GM12878 (cell line): ENCODE results near the gene THRAP3. TPM values are rescaled to one million over a fixed set of nuclear protein-coding genes. Genes with fewer than 3 reads are reported as not detected.
A peak's percentile ranks its signal among the peaks of the same experiment; 100 is the strongest.
"Not testable (repeated sequence)": the region's sequence is repeated elsewhere in the genome, so short reads cannot be mapped to it uniquely, and the experiment has no call there.

Experiments used
- ATAC-seq: fragments of 200-7000 bp; cut with Tn5 transposase; 3 replicates; pipeline ENCODE4 v1.9.1; 2020; ENCODE audit warnings: mild to moderate bottlenecking, moderate library complexity
- BruUV-seq: library from RNA; stranded (reverse); fragments of 400-500 nt; replicated peaks from 2 replicates; lab custom pipeline; 2021; lab: Mats Ljungman, UMichigan
- CTCF ChIA-PET: fragments of 300-600 bp; sonication (Branson Sonifier 250); formaldehyde crosslinking; extraction: SDS; loops from one replicate; lab custom pipeline; 2021; ENCODE audit warnings: inconsistent platforms; lab: Yijun Ruan, JAX
- POLR2A ChIA-PET: fragments of 350-600 bp; formaldehyde crosslinking; extraction: SDS; loops from one replicate; lab custom pipeline; 2021; ENCODE audit warnings: inconsistent platforms; lab: Charles Lee
- RAD21 ChIA-PET: fragments of 300-600 bp; sonication (Branson Sonifier 250); formaldehyde crosslinking; loops from one replicate; lab custom pipeline; 2023; ENCODE audit warnings: antibody characterized with exemption; ENCODE audit not compliant: unreplicated experiment; lab: Charles Lee
- SMC1A ChIA-PET: fragments of 300-600 bp; sonication (Branson Sonifier 250); formaldehyde crosslinking; loops from one replicate; lab custom pipeline; 2023; ENCODE audit not compliant: unreplicated experiment, uncharacterized antibody; lab: Charles Lee
- DNase-seq: peaks from one replicate; pipeline ENCODE4 v3.0.0-alpha.2; 2011; ENCODE audit warnings: low read depth, low spot score
- FAIRE-seq: peaks from 3 replicates; lab custom pipeline; 2011; peaks lifted over from hg19 to GRCh38; lab: Jason Lieb, UNC
- H2AFZ ChIP-seq: 2 replicates; pipeline ENCODE4 v1.6.0; 2011; ENCODE audit warnings: low read depth, low read length, control low read depth; ENCODE audit not compliant: control insufficient read depth
- H3K27ac ChIP-seq: 2 replicates; pipeline ENCODE4 v1.5.1; 2011; ENCODE audit warnings: control low read depth; ENCODE audit not compliant: control insufficient read depth, insufficient read depth
- H3K27me3 ChIP-seq, 2 experiments: replicated peaks in 1 of 2; 2 replicates each; pipeline versions ENCODE4 v1.6.0 to v1.6.1; 2011; ENCODE audit warnings: low read length in 1 of 2; ENCODE audit not compliant: control insufficient read depth in 2 of 2, insufficient read depth in 2 of 2
- H3K36me3 ChIP-seq, 2 experiments: 2 replicates each; pipeline ENCODE4 v1.5.1; 2011; ENCODE audit warnings: low read length in 1 of 2; ENCODE audit not compliant: control insufficient read depth in 2 of 2, insufficient read depth in 2 of 2
- H3K4me1 ChIP-seq: 2 replicates; pipeline ENCODE4 v1.6.1; 2011; ENCODE audit warnings: mild to moderate bottlenecking, low read length, moderate library complexity, mixed read lengths; ENCODE audit not compliant: control insufficient read depth, insufficient read depth
- H3K4me2 ChIP-seq: 2 replicates; pipeline ENCODE4 v1.6.0; 2011; ENCODE audit warnings: control low read depth; ENCODE audit not compliant: control insufficient read depth, insufficient read depth
- H3K4me3 ChIP-seq: fragments of 200-600 bp; sonication (generic); 2 replicates; pipeline ENCODE4 v1.5.1; 2016
- H3K79me2 ChIP-seq: 2 replicates; pipeline ENCODE4 v1.6.0; 2011; ENCODE audit warnings: low read length; ENCODE audit not compliant: control insufficient read depth, insufficient read depth
- H3K9ac ChIP-seq: 2 replicates; pipeline ENCODE4 v1.8.0; 2011; ENCODE audit warnings: low read length, control low read depth, mixed read lengths; ENCODE audit not compliant: control insufficient read depth, insufficient read depth
- H3K9me3 ChIP-seq: replicated peaks from 3 replicates; pipeline ENCODE4 v1.5.1; 2011; ENCODE audit warnings: mild to moderate bottlenecking, low read length; ENCODE audit not compliant: control insufficient read depth, insufficient read depth
- H4K20me1 ChIP-seq: 2 replicates; pipeline ENCODE4 v1.6.0; 2011; ENCODE audit not compliant: control insufficient read depth, insufficient read depth
- BHLHE40 ChIP-seq, 2 experiments: fragments of 450-650 bp in 1 of 2; IDR thresholded peaks; 2 replicates each; pipeline ENCODE4 v1.6.1; 2011 to 2017; ENCODE audit warnings: low read depth in 2 of 2, borderline replicate concordance in 1 of 2, improper control_type of control experiment in 1 of 2, low read length in 1 of 2, mild to moderate bottlenecking in 1 of 2
- BMI1 ChIP-seq: fragments of 450-650 bp; IDR thresholded peaks from 2 replicates; pipeline ENCODE4 v1.6.1; 2016; ENCODE audit warnings: mild to moderate bottlenecking, moderate library complexity, borderline replicate concordance
- MEF2B ChIP-seq: fragments of 450-650 bp; IDR thresholded peaks from 2 replicates; pipeline ENCODE4 v1.6.1; 2018; ENCODE audit warnings: mild to moderate bottlenecking, moderate library complexity; ENCODE audit not compliant: partially characterized antibody, poor library complexity, severe bottlenecking
- NR2F1 ChIP-seq: fragments of 450-650 bp; conservative IDR thresholded peaks from 2 replicates; pipeline ENCODE4 v1.6.1; 2017; ENCODE audit warnings: mild to moderate bottlenecking
- POLR2AphosphoS5 ChIP-seq: IDR thresholded peaks from 2 replicates; pipeline ENCODE4 v1.6.1; 2011; ENCODE audit warnings: mild to moderate bottlenecking, low read length, inconsistent platforms
- WGBS: methylation state at CpG from one replicate; pipeline ENCODE4 v1.1.6; 2016; ENCODE audit warnings: low lambda C conversion rate; ENCODE audit not compliant: insufficient replicate concordance, insufficient coverage; ENCODE audit errors: missing lambda C conversion rate; 5-methylcytosine and 5-hydroxymethylcytosine counted together
- in situ Hi-C: fragments of 300-500 bp; cut with MboI; formaldehyde crosslinking; loops from 9 replicates; pipeline ENCODE4 v1.14.3; 2018; ENCODE audit warnings: mixed read lengths
- intact Hi-C: fragments of 100-400 bp; cut with micrococcal nuclease; formaldehyde crosslinking; loops from one replicate; pipeline ENCODE4 v1.14.2; 2022; ENCODE audit not compliant: unreplicated experiment
- polyA plus RNA-seq, 11 experiments: library from polyadenylated mRNA; depleted of rRNA in 4 of 11; unstranded in 6 of 11; stranded (reverse) in 5 of 11; fragments of >200 nt; fragmentation: Nextera tagmentation in 4 of 11; fragmentation: Illumina TruSeq in 1 of 11; extraction: Ambion mirVana in 4 of 11; extraction: Trizol in 1 of 11; gene quantifications; 1 replicate in 1 of 11; 2 replicates in 10 of 11; pipeline versions ENCODE4 v1.2.1 to v1.2.3, GENCODE V29; 2011 to 2016; ENCODE audit warnings: inconsistent platforms in 2 of 11, missing spikeins in 2 of 11, low read depth in 1 of 11
- total RNA-seq, 4 experiments: library from RNA; depleted of rRNA in 3 of 4; stranded (reverse); fragments of >200 nt in 3 of 4; fragmentation: Illumina TruSeq in 1 of 4; extraction: Trizol in 1 of 4; gene quantifications; 2 replicates each; pipeline versions ENCODE4 v1.2.1 to v1.2.3, GENCODE V29; 2013 to 2021
- TF ChIP-seq, protein P1 (sequence below): IDR thresholded peaks from 2 replicates; pipeline ENCODE4 v1.6.1; 2011; ENCODE audit warnings: low read depth, mild to moderate bottlenecking, low read length, moderate library complexity, borderline replicate concordance; ENCODE audit errors: extremely low read depth
- TF ChIP-seq, protein P2 (sequence below): fragments of 450-650 bp; IDR thresholded peaks from 2 replicates; pipeline ENCODE4 v1.6.1; 2017; ENCODE audit warnings: mild to moderate bottlenecking, moderate library complexity
- TF ChIP-seq, protein P3 (sequence below): IDR thresholded peaks from 2 replicates; pipeline ENCODE4 v1.6.1; 2012; ENCODE audit warnings: low read depth, low read length, improper control_type of control experiment

The THRAP3 gene
- total and polyA plus RNA-seq, 10 of the 15 experiments (the other 5 are each of a cell fraction or from before 2014, with no cell fraction given), result 76.3 to 173 (median 136) TPM

DNA sequence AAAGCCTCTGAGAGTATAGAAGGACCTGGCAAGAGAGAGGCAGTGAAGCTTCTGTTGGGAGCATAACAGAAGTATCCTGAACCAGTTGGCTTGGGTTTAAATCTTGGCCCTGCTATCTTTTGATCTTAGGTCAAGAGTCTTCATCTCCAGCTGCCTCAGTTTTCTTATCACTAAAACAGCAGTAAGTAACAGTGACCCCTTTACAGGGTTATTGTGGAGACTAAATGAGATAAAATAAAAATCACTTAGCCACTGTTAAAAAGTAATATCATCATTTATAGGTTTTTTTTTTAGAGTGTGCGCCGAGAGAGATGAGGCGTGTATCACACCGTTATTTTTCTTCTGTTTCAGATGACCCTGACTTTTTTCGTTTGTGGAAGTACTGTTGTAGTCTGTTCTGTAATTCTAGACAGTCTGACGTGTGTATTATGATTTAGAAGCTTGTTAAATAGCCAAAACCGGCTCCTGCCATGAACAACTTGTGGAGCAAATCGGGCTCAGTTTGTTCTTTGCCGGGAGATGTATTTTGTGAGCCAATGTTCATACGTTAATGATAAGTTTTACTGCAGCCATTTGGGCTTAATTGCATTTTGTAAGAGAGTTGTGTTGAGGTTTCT lies 1.1 kb downstream of the THRAP3 start (continued):
- TF ChIP-seq, protein P1, sequence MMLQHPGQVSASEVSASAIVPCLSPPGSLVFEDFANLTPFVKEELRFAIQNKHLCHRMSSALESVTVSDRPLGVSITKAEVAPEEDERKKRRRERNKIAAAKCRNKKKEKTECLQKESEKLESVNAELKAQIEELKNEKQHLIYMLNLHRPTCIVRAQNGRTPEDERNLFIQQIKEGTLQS, result no peak

DNA sequence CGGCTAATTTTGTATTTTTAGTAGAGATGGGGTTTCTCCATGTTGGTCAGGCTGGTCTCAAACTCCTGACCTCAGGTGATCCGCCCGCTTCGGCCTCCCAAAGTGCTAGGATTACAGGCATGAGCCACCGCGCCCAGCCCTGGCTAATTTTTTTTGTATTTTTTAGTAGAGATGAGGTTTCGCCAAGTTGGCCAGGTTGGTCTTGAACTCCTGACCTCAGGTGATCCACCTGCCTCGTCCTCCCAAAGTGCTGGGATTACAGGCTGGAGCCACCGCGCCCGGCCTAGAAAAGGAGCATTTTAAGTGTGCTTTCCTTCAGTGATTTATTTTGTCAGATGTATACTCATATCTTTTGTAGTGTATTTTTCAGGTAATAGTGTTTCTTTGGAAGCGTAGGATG lies 6.0 kb downstream of the THRAP3 start:
- SMC1A ChIA-PET, DNase-seq, H3K4me3 ChIP-seq, H3K27ac ChIP-seq, H4K20me1 ChIP-seq, FAIRE-seq, intact Hi-C loops, RAD21 ChIA-PET, BruUV-seq, H3K9ac ChIP-seq, H3K4me1 ChIP-seq, in situ Hi-C loops, H3K9me3 ChIP-seq, H2AFZ ChIP-seq, POLR2A ChIA-PET, ATAC-seq, CTCF ChIA-PET, H3K27me3 ChIP-seq: not testable (repeated sequence)
- WGBS, result 98% methylated on average over 12 of the region's 12 CpGs
- peaks cover 85% of the 10 kb centered on the region for H3K79me2 ChIP-seq
- H3K36me3 ChIP-seq, result peaks cover 2 to 18% of the 10 kb centered on the region in 2 experiments
- 0 out of 2 replicates have a peak overlapping the region, but pooled peaks have one; percentile 38 for H3K4me2 ChIP-seq

DNA sequence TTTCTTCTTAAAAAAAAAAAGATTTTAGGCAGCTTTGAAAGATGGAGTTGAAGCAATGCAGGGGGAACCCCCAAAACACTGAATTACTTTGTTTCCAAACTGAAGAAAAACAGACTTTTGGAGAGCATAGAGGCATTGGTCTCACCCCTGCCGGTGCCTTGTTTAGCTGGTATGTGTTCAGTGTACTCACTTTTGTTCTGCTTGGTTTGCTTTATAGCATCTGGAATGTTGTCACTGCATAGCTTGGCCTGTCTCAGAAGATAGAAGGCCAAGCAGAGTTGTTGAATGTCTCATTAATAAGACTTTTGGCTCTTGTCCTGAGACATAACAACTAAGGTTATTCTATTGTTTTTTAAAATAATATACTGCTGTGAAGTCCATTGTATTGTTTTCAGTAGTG lies 6.9 kb downstream of the THRAP3 start:
- Histone ChIP-seq H4K20me1 (no peaks in the 10 kb centered on the region; the same call in 1 of the 2 replicates), H3K4me1 (peaks cover 4% of the 10 kb centered on the region; the same call in 1 of the 2 replicates), H3K9me3 (no peaks in the 10 kb centered on the region), H2AFZ (no peak overlapping the region), H3K79me2 (peaks cover 85% of the 10 kb centered on the region), H3K27ac (no peak overlapping the region), H3K4me3 (no peak overlapping the region), H3K27me3 (no peaks in the 10 kb centered on the region), H3K9ac (no peak overlapping the region), H3K4me2 (peak overlapping the region; percentile 22; the same call in 1 of the 2 replicates), H3K36me3 (peaks cover 2 to 18% of the 10 kb centered on the region in 2 experiments)
- ChIA-PET RAD21 (no interaction called here), POLR2A (no interaction called here), CTCF (interaction anchor here (0.6 to 0.8 kb wide), 2 partner anchors 55 to 375 kb away, joined by 3 read pairs; no protein-coding TSS in a partner anchor), SMC1A (interaction anchor here (0.8 kb wide), 1 partner anchor 69 kb away, joined by 3 read pairs; no protein-coding TSS in a partner anchor)
- no TSS peak for BruUV-seq
- in situ Hi-C loops (no loop called here), intact Hi-C loops (no loop called here)
- FAIRE-seq (no peak), ATAC-seq (no peak), DNase-seq (no peak)
- TF ChIP-seq POLR2AphosphoS5, result no peak
- TF ChIP-seq, protein P2, sequence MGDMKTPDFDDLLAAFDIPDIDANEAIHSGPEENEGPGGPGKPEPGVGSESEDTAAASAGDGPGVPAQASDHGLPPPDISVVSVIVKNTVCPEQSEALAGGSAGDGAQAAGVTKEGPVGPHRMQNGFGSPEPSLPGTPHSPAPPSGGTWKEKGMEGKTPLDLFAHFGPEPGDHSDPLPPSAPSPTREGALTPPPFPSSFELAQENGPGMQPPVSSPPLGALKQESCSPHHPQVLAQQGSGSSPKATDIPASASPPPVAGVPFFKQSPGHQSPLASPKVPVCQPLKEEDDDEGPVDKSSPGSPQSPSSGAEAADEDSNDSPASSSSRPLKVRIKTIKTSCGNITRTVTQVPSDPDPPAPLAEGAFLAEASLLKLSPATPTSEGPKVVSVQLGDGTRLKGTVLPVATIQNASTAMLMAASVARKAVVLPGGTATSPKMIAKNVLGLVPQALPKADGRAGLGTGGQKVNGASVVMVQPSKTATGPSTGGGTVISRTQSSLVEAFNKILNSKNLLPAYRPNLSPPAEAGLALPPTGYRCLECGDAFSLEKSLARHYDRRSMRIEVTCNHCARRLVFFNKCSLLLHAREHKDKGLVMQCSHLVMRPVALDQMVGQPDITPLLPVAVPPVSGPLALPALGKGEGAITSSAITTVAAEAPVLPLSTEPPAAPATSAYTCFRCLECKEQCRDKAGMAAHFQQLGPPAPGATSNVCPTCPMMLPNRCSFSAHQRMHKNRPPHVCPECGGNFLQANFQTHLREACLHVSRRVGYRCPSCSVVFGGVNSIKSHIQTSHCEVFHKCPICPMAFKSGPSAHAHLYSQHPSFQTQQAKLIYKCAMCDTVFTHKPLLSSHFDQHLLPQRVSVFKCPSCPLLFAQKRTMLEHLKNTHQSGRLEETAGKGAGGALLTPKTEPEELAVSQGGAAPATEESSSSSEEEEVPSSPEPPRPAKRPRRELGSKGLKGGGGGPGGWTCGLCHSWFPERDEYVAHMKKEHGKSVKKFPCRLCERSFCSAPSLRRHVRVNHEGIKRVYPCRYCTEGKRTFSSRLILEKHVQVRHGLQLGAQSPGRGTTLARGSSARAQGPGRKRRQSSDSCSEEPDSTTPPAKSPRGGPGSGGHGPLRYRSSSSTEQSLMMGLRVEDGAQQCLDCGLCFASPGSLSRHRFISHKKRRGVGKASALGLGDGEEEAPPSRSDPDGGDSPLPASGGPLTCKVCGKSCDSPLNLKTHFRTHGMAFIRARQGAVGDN, result no peak
- TF ChIP-seq, protein P3, sequence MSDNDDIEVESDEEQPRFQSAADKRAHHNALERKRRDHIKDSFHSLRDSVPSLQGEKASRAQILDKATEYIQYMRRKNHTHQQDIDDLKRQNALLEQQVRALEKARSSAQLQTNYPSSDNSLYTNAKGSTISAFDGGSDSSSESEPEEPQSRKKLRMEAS, result no peak
- no peak for TF ChIP-seq NR2F1
- no peak for TF ChIP-seq MEF2B
- no peak for TF ChIP-seq BMI1
- TF ChIP-seq BHLHE40 (IDR thresholded peaks at IDR 0.05; ENCODE audit: borderline replicate concordance in 1 of 2, low read depth in 2 of 2, low read length in 1 of 2), result no peak
- 100% methylated on average over 1 of the region's 1 CpG for WGBS
